K562 (cell line): ENCODE measurements around the gene PAFAH1B1. TPM values are rescaled to one million over a fixed set of nuclear protein-coding genes. Genes with fewer than 3 reads are reported as not detected.

ENCODE experiments used
- CBX3 ChIP-seq, 2 experiments: IDR thresholded peaks; 1 replicate in 1 of 2; 2 replicates in 1 of 2; pipeline ENCODE4 v1.6.1; 2012; ENCODE audit warnings: inconsistent platforms in 2 of 2, low read length in 2 of 2, borderline replicate concordance in 1 of 2, control low read depth in 1 of 2
- HDAC1 ChIP-seq, 2 experiments: fragments of 450-650 bp; IDR thresholded peaks; 2 replicates each; pipeline ENCODE4 v1.6.1; 2016 to 2017; ENCODE audit warnings: inconsistent platforms in 1 of 2, mild to moderate bottlenecking in 1 of 2, moderate library complexity in 1 of 2
- HEY1 ChIP-seq: fragments of 250-450 bp; sonication (Bioruptor Pico); IDR thresholded peaks from 2 replicates; pipeline ENCODE4 v1.5.0; 2020; ENCODE audit warnings: mild to moderate bottlenecking, moderate library complexity, borderline replicate concordance
- HSF4 ChIP-seq: fragments of 250-450 bp; sonication (Bioruptor Pico); IDR thresholded peaks from 2 replicates; pipeline ENCODE4 v2.1.2; 2022; ENCODE audit warnings: mild to moderate bottlenecking, moderate library complexity, borderline replicate concordance
- MTF1 ChIP-seq: fragments of 250-450 bp; sonication (Bioruptor Pico); IDR thresholded peaks from 2 replicates; pipeline ENCODE4 v1.9.0; 2021; ENCODE audit warnings: moderate library complexity, mild to moderate bottlenecking, inconsistent platforms, borderline replicate concordance
- NELFE ChIP-seq: IDR thresholded peaks from 2 replicates; pipeline ENCODE4 v1.6.1; 2011; ENCODE audit warnings: mild to moderate bottlenecking; ENCODE audit not compliant: insufficient read depth, insufficient read length
- POLR3A ChIP-seq: IDR thresholded peaks from 2 replicates; pipeline ENCODE4 v1.6.1; 2011; ENCODE audit warnings: borderline replicate concordance, mild to moderate bottlenecking, moderate library complexity; ENCODE audit not compliant: insufficient read length, insufficient read depth; ENCODE audit errors: extremely low read depth
- POLR3G ChIP-seq: IDR thresholded peaks from 2 replicates; pipeline ENCODE4 v1.6.1; 2011; ENCODE audit not compliant: insufficient read length, insufficient replicate concordance; ENCODE audit errors: extremely low read depth
- RBM14 ChIP-seq: fragments of 200-400 bp; formaldehyde crosslinking; IDR thresholded peaks from 2 replicates; pipeline ENCODE4 v1.6.1; 2018; ENCODE audit warnings: low read depth, mild to moderate bottlenecking, low read length, moderate library complexity, borderline replicate concordance; ENCODE audit not compliant: insufficient read depth
- RHOXF2B ChIP-seq: fragments of 250-450 bp; sonication (Bioruptor Pico); conservative IDR thresholded peaks from 2 replicates; pipeline ENCODE4 v1.5.1; 2021
- SRSF9 ChIP-seq: fragments of 200-400 bp; formaldehyde crosslinking; IDR thresholded peaks from 2 replicates; pipeline ENCODE4 v1.6.1; 2017; ENCODE audit warnings: low read depth, low read length, borderline replicate concordance
- TARDBP ChIP-seq: fragments of 450-650 bp; IDR thresholded peaks from 2 replicates; pipeline ENCODE4 v1.6.1; 2016
- polyA plus RNA-seq, 8 experiments: library from polyadenylated mRNA; depleted of rRNA in 4 of 8; stranded (reverse) in 5 of 8; unstranded in 3 of 8; fragments of >200 nt; fragmentation: Nextera tagmentation in 2 of 8; fragmentation: Illumina TruSeq in 1 of 8; extraction: Ambion mirVana in 2 of 8; extraction: Trizol in 1 of 8; gene quantifications; 2 replicates each; pipeline versions ENCODE4 v1.2.1 to v1.2.3, GENCODE V29; 2011 to 2014; ENCODE audit warnings: inconsistent platforms in 1 of 8, missing spikeins in 1 of 8
- total RNA-seq, 7 experiments: library from RNA; depleted of rRNA in 6 of 7; stranded (reverse); fragments of >200 nt in 6 of 7; fragmentation: Illumina TruSeq in 2 of 7; extraction: Trizol in 2 of 7; gene quantifications; 2 replicates each; pipeline versions ENCODE4 v1.2.1 to v1.2.3, GENCODE V29; 2011 to 2021; ENCODE audit warnings: low replicate concordance in 1 of 7
- TF ChIP-seq, protein P1 (sequence below): sonication (generic); formaldehyde crosslinking; IDR thresholded peaks from 2 replicates; pipeline ENCODE4 v1.8.0; 2022; ENCODE audit warnings: mild to moderate bottlenecking, low read depth, missing genetic modification reagents
- TF ChIP-seq, protein P2 (sequence below): fragments of 450-650 bp; IDR thresholded peaks from 2 replicates; pipeline ENCODE4 v1.6.1; 2017; ENCODE audit warnings: antibody characterized with exemption, mild to moderate bottlenecking
- TF ChIP-seq, protein P3 (sequence below): fragments of 450-650 bp; formaldehyde crosslinking; IDR thresholded peaks from 2 replicates; pipeline ENCODE4 v1.4.0; 2022; ENCODE audit warnings: missing genetic modification characterization

PAFAH1B1 gene
- total and polyA plus RNA-seq, 9 of the 15 experiments (the other 6 are each of a cell fraction or from before 2014, with no cell fraction given) = 23.3 to 66.4 (median 40.2) TPM

DNA sequence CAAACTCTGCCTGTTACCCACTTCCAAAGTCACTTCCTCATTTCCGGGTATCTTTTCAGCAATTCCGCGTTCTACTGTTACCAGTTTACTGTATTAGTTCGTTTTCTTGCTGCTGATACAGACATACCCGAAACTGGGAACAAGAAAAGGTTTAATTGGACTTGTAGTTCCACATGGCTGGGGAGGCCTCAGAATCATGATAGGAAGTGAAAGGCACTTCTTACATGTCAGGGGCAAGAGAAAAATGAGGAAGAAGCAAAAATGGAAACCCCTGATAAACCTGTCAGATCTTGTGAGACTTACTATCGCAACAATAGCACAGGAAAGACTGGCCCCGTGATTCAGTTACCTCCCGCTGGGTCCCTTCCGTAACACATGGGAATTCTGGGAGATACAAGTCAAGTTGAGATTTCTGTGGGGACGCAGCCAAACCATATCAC, 30.9 kb downstream of the PAFAH1B1 start (continued):
- no peak for TF ChIP-seq HSF4 (CRISPR knock-in tag)
- no peak for TF ChIP-seq HEY1 (CRISPR knock-in tag)
- no peak for TF ChIP-seq RBM14
- no peak for TF ChIP-seq RHOXF2B
- TF ChIP-seq NELFE = no peak
- TF ChIP-seq, protein P1, sequence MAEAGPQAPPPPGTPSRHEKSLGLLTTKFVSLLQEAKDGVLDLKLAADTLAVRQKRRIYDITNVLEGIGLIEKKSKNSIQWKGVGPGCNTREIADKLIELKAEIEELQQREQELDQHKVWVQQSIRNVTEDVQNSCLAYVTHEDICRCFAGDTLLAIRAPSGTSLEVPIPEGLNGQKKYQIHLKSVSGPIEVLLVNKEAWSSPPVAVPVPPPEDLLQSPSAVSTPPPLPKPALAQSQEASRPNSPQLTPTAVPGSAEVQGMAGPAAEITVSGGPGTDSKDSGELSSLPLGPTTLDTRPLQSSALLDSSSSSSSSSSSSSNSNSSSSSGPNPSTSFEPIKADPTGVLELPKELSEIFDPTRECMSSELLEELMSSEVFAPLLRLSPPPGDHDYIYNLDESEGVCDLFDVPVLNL (CRISPR knock-in tag) = no peak
- no peak for TF ChIP-seq POLR3G
- no peak for TF ChIP-seq CBX3 (IDR thresholded peaks at IDR 0.05; ENCODE audit: borderline replicate concordance in 1 of 2, low read length in 2 of 2)
- TF ChIP-seq HDAC1 (IDR thresholded peaks at IDR 0.05) = peak in 1 of 2 experiments; percentile 92; a peak in 2 of 4 replicates
- no peak for TF ChIP-seq SRSF9
- TF ChIP-seq TARDBP = no peak
- no peak for TF ChIP-seq MTF1 (CRISPR knock-in tag)
- TF ChIP-seq, protein P2, sequence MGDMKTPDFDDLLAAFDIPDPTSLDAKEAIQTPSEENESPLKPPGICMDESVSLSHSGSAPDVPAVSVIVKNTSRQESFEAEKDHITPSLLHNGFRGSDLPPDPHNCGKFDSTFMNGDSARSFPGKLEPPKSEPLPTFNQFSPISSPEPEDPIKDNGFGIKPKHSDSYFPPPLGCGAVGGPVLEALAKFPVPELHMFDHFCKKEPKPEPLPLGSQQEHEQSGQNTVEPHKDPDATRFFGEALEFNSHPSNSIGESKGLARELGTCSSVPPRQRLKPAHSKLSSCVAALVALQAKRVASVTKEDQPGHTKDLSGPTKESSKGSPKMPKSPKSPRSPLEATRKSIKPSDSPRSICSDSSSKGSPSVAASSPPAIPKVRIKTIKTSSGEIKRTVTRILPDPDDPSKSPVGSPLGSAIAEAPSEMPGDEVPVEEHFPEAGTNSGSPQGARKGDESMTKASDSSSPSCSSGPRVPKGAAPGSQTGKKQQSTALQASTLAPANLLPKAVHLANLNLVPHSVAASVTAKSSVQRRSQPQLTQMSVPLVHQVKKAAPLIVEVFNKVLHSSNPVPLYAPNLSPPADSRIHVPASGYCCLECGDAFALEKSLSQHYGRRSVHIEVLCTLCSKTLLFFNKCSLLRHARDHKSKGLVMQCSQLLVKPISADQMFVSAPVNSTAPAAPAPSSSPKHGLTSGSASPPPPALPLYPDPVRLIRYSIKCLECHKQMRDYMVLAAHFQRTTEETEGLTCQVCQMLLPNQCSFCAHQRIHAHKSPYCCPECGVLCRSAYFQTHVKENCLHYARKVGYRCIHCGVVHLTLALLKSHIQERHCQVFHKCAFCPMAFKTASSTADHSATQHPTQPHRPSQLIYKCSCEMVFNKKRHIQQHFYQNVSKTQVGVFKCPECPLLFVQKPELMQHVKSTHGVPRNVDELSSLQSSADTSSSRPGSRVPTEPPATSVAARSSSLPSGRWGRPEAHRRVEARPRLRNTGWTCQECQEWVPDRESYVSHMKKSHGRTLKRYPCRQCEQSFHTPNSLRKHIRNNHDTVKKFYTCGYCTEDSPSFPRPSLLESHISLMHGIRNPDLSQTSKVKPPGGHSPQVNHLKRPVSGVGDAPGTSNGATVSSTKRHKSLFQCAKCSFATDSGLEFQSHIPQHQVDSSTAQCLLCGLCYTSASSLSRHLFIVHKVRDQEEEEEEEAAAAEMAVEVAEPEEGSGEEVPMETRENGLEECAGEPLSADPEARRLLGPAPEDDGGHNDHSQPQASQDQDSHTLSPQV = no peak
- TF ChIP-seq POLR3A = no peak
- TF ChIP-seq, protein P3, sequence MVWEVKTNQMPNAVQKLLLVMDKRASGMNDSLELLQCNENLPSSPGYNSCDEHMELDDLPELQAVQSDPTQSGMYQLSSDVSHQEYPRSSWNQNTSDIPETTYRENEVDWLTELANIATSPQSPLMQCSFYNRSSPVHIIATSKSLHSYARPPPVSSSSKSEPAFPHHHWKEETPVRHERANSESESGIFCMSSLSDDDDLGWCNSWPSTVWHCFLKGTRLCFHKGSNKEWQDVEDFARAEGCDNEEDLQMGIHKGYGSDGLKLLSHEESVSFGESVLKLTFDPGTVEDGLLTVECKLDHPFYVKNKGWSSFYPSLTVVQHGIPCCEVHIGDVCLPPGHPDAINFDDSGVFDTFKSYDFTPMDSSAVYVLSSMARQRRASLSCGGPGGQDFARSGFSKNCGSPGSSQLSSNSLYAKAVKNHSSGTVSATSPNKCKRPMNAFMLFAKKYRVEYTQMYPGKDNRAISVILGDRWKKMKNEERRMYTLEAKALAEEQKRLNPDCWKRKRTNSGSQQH = 0 out of 2 replicates have a peak, but pooled peaks have one; percentile 19
